Fibroblast of villous mesenchyme (primary cell): ENCODE results near the gene HACD2. TPM values are rescaled to one million over a fixed set of nuclear protein-coding genes. Genes with fewer than 3 reads are reported as not detected.
A peak's percentile ranks its signal among the peaks of the same experiment; 100 is the strongest.
"Not testable (repeated sequence)": the region's sequence is repeated elsewhere in the genome, so short reads cannot be mapped to it uniquely, and the experiment has no call there.

Experiments used
- DNase-seq: peaks from one replicate; pipeline ENCODE4 v3.0.0-alpha.2; 2010; ENCODE audit warnings: low read depth
- H3K4me3 ChIP-seq: 2 replicates; pipeline ENCODE4 v1.5.1; 2011; ENCODE audit warnings: low read depth, mild to moderate bottlenecking, low read length
- CTCF ChIP-seq: IDR thresholded peaks from 2 replicates; pipeline ENCODE4 v1.5.1; 2012; ENCODE audit warnings: low read depth, mild to moderate bottlenecking, low read length; ENCODE audit not compliant: insufficient read depth
- total RNA-seq: library from RNA; depleted of rRNA; stranded (reverse); fragments of >200 nt; gene quantifications from 2 replicates; pipeline ENCODE4 v1.2.3, GENCODE V29; 2012

The HACD2 gene
- total RNA-seq, 1 donor: 51.8 TPM

GRCh38 chr3:123621186-123621849 lies 36.5 kb upstream of the HACD2 start:
- H3K4me3 ChIP-seq: no peak overlapping the region
- no peak for DNase-seq
- no peak for TF ChIP-seq CTCF

- TF ChIP-seq CTCF: no peak
- peak overlapping the region; percentile 17 for H3K4me3 ChIP-seq
- DNase-seq: peak; percentile 81
Observed at GRCh38 chr3:123620343-123620742, 35.5 kb upstream of the HACD2 start.

GRCh38 chr3:123618768-123619484 lies 34.1 kb upstream of the HACD2 start:
- DNase-seq: peak; percentile 60
- peak overlapping the region; percentile 5 for H3K4me3 ChIP-seq
- TF ChIP-seq CTCF: no peak

- no peak for DNase-seq
- no peak overlapping the region for H3K4me3 ChIP-seq
- no peak for TF ChIP-seq CTCF
Observed at GRCh38 chr3:123618076-123618708, 33.3 kb upstream of the HACD2 start.

GRCh38 chr3:123616593-123616992 lies 31.7 kb upstream of the HACD2 start:
- DNase-seq: no peak
- H3K4me3 ChIP-seq: no peak overlapping the region
- no peak for TF ChIP-seq CTCF

- no peak for TF ChIP-seq CTCF
- H3K4me3 ChIP-seq: no peak overlapping the region
- no peak for DNase-seq
Observed at GRCh38 chr3:123613543-123613942, 28.7 kb upstream of the HACD2 start.

GRCh38 chr3:123611674-123612073 lies 26.8 kb upstream of the HACD2 start:
- not testable (repeated sequence) for H3K4me3 ChIP-seq, DNase-seq
